ENCODE data around the gene BCAR1. TPM values are rescaled to one million over a fixed set of nuclear protein-coding genes. Genes with fewer than 3 reads are reported as not detected.

BCAR1 gene
- total RNA-seq, 4 donors from 2014 or later: 125 to 201 (median 154) TPM

- Histone ChIP-seq H3K9me3 (no peaks in the 10 kb centered on the region), H3K4me3 (no peak overlapping the region), H3K27ac (no peak overlapping the region), H3K4me1 (no peaks in the 10 kb centered on the region), H3K27me3 (peaks cover 8% of the 10 kb centered on the region), H3K36me3 (peaks cover 0 to 18% (median 5%) of the 10 kb centered on the region in 4 donors)
- intact Hi-C loops (cut with DNase I; ENCODE audit: low total_unique reads): no loop called here
- 66 to 83% methylated on average over 5 to 18 of the region's 18 CpGs for WGBS, 2 donors (ENCODE audit: low coverage in 1 of 2)
- DNase-seq: no peak
- TF ChIP-seq POLR2AphosphoS5 (IDR thresholded peaks at IDR 0.05) (no peak), POLR2A (IDR thresholded peaks at IDR 0.05) (no peak), CTCF (IDR thresholded peaks at IDR 0.05) (no peak), EP300 (IDR thresholded peaks at IDR 0.05; ENCODE audit: low read depth) (no peak)
- in situ Hi-C loops (cut with MboI; ENCODE audit: low pct_ligation_motif_present in 1 of 4, low pct_unique_long_range_greater_than_20kb in 1 of 4, low sequenced_read_pairs in 3 of 4): no loop called here
These were observed 23.9 kb downstream of the BCAR1 start for GRCh38 chr16:75227361-75228142.

GRCh38 chr16:75226550-75227360 is 24.7 kb downstream of the BCAR1 start:
- TF ChIP-seq CTCF (IDR thresholded peaks at IDR 0.05) (no peak), POLR2A (IDR thresholded peaks at IDR 0.05) (no peak), EP300 (IDR thresholded peaks at IDR 0.05; ENCODE audit: low read depth) (no peak), POLR2AphosphoS5 (IDR thresholded peaks at IDR 0.05) (peak in 1 of 3 donors; percentile 58)
- Histone ChIP-seq H3K4me1 (no peaks in the 10 kb centered on the region), H3K36me3 (peaks cover 0 to 12% (median 5%) of the 10 kb centered on the region in 4 donors), H3K9me3 (no peaks in the 10 kb centered on the region), H3K27ac (no peak overlapping the region), H3K4me3 (no peak overlapping the region), H3K27me3 (peaks cover 8% of the 10 kb centered on the region)
- WGBS, 2 donors (ENCODE audit: low coverage in 1 of 2): 68% methylated on average over 22 of the region's 22 CpGs; no CpG with 5 or more reads in 1 of the 2 donors
- in situ Hi-C loops (cut with MboI; ENCODE audit: low pct_ligation_motif_present in 1 of 4, low pct_unique_long_range_greater_than_20kb in 1 of 4, low sequenced_read_pairs in 3 of 4) (no loop called here), intact Hi-C loops (cut with DNase I; ENCODE audit: low total_unique reads) (no loop called here)
- no peak for DNase-seq

- intact Hi-C loops (cut with DNase I; ENCODE audit: low total_unique reads) (loop anchor here (2.0 kb wide), 1 partner anchor 19 kb away; the partner anchor contains the start of gene CTRB2), in situ Hi-C loops (cut with MboI; ENCODE audit: low pct_ligation_motif_present in 1 of 4, low pct_unique_long_range_greater_than_20kb in 1 of 4, low sequenced_read_pairs in 3 of 4) (no loop called here)
- DNase-seq: no peak
- Histone ChIP-seq H3K4me3 (no peak overlapping the region), H3K9me3 (no peaks in the 10 kb centered on the region), H3K4me1 (no peaks in the 10 kb centered on the region), H3K27ac (no peak overlapping the region), H3K36me3 (peaks cover 0 to 12% (median 5%) of the 10 kb centered on the region in 4 donors), H3K27me3 (peaks cover 8% of the 10 kb centered on the region)
- 58 to 80% methylated on average over 1 to 26 of the region's 26 CpGs for WGBS, 2 donors (ENCODE audit: low coverage in 1 of 2)
- TF ChIP-seq POLR2AphosphoS5 (IDR thresholded peaks at IDR 0.05) (no peak), EP300 (IDR thresholded peaks at IDR 0.05; ENCODE audit: low read depth) (no peak), CTCF (IDR thresholded peaks at IDR 0.05) (no peak), POLR2A (IDR thresholded peaks at IDR 0.05) (no peak)
These were observed 25.5 kb downstream of the BCAR1 start for GRCh38 chr16:75225678-75226515.

Measured in transverse colon (tissue), 4 donors.